ENCODE data around the gene HOOK2.
A peak's percentile ranks its signal among the peaks of the same experiment; 100 is the strongest.

DNA sequence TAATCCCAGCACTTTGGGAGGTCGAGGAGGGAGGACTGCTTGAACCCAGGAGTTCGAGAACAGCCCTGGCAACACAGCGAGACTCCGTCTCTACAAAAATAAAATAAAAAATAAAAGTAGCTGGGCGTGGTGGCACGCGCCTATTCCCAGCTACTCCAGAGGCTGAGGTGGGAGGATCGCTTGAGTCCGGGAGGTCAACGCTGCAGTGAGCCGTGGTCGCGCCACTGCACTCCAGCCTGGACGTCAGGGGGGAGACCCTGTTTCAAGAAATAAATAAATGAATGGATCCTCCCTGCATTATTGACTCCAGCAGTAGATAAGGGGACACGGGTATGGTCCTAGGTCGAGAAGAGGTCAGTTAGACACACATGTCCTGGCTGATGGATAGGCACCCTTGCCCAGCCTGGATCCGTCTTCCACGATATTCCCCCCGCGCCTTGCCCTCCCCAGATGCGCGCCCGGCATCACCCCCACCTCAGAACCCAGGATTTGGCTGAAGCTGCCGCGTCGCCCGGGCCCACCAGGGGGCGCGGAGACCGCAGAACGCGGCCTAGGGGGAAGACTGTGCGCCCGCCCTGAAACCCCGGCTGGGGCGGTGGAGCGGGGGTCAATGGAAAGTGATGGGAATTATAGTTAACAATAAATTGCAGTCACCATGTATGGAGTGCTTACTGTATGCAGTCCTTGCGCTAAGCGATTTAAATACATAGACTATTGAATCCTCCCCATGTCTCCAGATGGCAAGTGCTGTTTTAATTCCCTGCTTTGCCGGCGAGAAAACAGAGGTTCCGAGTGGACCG lies 2.1 kb upstream of the HOOK2 start:
- TF ChIP-seq POLR2AphosphoS5 (IDR thresholded peaks at IDR 0.05; ENCODE audit: low read depth, low read length) (0 out of 2 replicates have a peak, but pooled peaks have one; percentile 7), EGR1 (IDR thresholded peaks at IDR 0.05; ENCODE audit: low read depth) (no peak), POLR2A (IDR thresholded peaks at IDR 0.05; ENCODE audit: borderline replicate concordance, extremely low read depth, insufficient read depth, insufficient read length) (no peak)
- TF ChIP-seq, protein P1, sequence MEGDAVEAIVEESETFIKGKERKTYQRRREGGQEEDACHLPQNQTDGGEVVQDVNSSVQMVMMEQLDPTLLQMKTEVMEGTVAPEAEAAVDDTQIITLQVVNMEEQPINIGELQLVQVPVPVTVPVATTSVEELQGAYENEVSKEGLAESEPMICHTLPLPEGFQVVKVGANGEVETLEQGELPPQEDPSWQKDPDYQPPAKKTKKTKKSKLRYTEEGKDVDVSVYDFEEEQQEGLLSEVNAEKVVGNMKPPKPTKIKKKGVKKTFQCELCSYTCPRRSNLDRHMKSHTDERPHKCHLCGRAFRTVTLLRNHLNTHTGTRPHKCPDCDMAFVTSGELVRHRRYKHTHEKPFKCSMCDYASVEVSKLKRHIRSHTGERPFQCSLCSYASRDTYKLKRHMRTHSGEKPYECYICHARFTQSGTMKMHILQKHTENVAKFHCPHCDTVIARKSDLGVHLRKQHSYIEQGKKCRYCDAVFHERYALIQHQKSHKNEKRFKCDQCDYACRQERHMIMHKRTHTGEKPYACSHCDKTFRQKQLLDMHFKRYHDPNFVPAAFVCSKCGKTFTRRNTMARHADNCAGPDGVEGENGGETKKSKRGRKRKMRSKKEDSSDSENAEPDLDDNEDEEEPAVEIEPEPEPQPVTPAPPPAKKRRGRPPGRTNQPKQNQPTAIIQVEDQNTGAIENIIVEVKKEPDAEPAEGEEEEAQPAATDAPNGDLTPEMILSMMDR (IDR thresholded peaks at IDR 0.05 in 2 of 3, conservative IDR thresholded peaks at IDR 0.05 in 1 of 3; ENCODE audit: borderline replicate concordance in 1 of 3, insufficient read depth in 1 of 3, low read depth in 2 of 3, low read length in 2 of 3), result peak; percentile 87 to 95 (median 94); a peak in 5 of 6 replicates

Data from HCT116 (cell line).